ENCODE measurements around the gene MDFIC.

DNA sequence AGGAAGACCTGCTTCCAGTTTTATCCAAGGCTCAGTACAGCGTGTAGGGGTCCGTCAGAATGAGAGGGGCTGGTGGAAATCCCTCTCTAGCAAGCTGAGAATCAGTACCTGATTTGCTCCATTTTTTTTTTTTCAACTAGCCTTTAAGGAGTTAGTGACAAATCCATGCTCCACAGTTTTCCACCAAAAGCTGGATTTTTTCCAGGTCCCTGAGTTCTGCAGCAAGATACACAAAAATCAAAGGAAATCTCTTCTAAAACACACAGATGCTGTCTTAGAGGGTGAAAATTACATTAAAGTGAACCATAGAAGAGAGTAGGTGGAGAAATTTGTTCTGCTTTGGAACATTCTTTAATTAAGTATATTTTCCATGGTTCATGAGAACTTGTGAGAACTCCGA, 30.4 kb downstream of the MDFIC start:
- TF ChIP-seq, protein P1, sequence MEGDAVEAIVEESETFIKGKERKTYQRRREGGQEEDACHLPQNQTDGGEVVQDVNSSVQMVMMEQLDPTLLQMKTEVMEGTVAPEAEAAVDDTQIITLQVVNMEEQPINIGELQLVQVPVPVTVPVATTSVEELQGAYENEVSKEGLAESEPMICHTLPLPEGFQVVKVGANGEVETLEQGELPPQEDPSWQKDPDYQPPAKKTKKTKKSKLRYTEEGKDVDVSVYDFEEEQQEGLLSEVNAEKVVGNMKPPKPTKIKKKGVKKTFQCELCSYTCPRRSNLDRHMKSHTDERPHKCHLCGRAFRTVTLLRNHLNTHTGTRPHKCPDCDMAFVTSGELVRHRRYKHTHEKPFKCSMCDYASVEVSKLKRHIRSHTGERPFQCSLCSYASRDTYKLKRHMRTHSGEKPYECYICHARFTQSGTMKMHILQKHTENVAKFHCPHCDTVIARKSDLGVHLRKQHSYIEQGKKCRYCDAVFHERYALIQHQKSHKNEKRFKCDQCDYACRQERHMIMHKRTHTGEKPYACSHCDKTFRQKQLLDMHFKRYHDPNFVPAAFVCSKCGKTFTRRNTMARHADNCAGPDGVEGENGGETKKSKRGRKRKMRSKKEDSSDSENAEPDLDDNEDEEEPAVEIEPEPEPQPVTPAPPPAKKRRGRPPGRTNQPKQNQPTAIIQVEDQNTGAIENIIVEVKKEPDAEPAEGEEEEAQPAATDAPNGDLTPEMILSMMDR (optimal IDR thresholded peaks at IDR 0.05 in 1 of 3, IDR thresholded peaks at IDR 0.05 in 1 of 3, conservative IDR thresholded peaks at IDR 0.05 in 1 of 3; ENCODE audit: extremely low read depth in 1 of 3, insufficient read depth in 2 of 3, low read length in 3 of 3), result no peak
- TF ChIP-seq EZH2 (IDR thresholded peaks at IDR 0.05; ENCODE audit: low read length), result no peak

Data from keratinocyte (primary cell).